Fibroblast of the conjunctiva (primary cell): ENCODE measurements around the gene MFSD1.
"Not testable (repeated sequence)": the region's sequence is repeated elsewhere in the genome, so short reads cannot be mapped to it uniquely, and the experiment has no call there.

ENCODE experiments used
- DNase-seq: peaks from one replicate; pipeline ENCODE4 v3.0.0-alpha.2; 2010; ENCODE audit warnings: low read depth

MFSD1 gene

GRCh38 chr3:158776531-158776930 is 25.3 kb upstream of the MFSD1 start:
- no peak for DNase-seq

GRCh38 chr3:158777161-158777873 is 24.5 kb upstream of the MFSD1 start:
- DNase-seq: no peak

- DNase-seq: no peak
These were observed 21.1 kb upstream of the MFSD1 start for GRCh38 chr3:158780766-158781165.

DNA sequence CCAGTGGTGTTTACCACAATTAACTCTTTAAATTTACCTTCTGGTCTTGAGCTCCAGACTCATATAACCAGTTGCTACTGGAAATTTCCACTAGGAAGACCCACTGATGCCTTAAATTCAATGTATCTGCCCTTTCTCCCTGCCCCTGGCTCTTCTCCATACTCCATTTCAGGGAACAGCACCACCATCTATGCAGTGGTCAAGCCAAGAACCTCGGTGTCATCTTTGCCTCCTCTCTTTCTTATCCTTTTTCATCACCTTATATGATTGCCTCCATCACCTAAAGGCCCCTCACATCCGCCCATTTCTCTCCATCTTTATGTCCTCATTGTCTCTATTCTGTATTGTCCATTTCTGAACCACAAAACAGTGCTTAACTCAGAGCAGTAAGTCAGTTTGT is 20.7 kb upstream of the MFSD1 start:
- DNase-seq: no peak

DNA sequence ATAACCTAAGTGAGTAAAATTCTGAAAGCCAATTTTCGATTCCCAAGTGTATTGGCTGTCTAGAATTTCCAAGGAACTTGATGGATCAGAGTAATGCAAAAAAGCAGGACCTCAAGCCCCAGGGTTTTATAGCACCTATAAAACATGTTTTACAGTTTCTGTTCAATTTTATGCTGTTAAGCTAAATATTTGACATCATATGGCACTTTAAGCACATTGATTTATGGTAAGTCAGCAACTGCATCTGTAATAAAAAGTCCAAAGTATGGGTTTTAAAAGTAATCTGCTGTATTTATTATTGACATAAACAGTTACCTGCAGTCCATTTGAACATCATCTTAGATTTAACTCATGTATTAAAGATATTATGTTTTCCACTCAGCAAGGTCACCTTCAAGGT is 20.0 kb upstream of the MFSD1 start:
- no peak for DNase-seq

- DNase-seq: no peak
These were observed 19.4 kb upstream of the MFSD1 start for GRCh38 chr3:158782283-158782989.

DNA sequence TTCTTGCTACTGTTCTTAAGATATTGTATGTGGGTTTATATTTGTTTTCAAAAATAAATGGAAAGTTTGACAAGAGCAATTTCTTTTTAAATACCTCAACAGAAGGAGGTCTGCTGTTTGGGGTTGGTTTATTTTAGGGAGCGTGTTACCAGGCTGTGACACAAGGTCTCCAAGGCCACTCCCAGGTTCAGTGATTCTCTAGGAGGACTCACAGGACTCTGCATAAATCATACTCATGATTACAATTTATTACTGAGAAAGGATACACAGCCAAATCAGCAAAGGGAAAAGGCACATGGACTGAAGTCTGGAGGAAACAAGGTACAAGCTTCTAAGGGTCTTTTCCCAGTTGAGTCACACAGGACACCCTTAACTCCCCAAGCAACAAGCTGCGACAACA is 18.8 kb upstream of the MFSD1 start:
- no peak for DNase-seq

DNA sequence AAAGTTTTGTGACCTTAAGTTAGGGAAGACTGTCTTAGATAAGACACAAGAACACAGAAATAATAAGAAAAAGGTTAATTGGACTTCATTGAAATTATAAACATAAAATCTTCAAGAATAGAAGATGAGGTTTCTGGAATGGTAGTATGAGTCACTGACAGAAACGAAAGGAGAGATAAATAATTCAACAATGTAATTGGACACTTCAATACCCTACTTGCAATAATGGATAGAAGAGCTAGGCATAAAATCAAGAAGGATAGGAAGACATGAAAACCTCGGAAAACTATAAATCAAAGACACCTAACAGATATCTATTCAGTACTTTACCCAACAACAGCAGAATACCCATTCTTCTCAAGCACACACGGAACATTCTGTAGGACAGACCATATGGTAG is 15.9 kb upstream of the MFSD1 start:
- no peak for DNase-seq

DNA sequence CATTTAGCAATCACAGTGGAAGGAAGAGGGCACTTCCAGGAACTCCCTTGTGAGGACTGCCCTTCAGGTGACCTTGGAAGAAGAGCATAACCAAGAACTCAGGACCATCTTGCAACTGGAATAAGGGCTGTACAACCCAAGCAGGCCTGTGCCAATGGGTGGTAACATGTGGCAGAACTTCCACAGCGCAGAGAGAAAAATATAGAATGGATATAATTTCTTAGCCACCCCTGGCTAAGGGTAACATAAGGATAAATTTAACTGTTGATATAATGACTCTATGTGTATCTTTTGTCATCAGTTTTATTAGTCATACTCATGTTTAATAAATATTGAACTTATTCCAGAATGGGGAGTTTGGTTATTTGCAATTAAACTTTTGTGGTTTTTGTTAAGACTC is 13.4 kb upstream of the MFSD1 start:
- no peak for DNase-seq

DNA sequence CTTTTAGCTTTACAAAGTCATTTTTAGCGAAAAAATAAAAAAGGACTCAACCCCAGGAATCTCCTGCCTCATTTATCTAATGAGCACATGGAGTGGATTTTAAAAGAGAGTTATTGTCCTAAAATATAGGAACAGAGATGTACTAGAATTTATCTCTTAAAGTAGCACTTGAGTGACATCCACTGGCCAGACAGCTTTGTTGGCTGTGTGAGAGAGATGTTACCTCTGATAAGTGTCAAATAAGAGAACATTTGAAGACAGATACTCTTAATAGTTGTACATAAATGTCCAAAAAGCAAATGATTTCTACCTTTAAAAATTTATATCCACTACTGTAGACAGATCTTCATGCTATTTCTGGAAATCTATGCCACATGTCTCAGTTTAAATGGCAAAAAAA is 12.3 kb upstream of the MFSD1 start:
- DNase-seq: peak; percentile 60

DNA sequence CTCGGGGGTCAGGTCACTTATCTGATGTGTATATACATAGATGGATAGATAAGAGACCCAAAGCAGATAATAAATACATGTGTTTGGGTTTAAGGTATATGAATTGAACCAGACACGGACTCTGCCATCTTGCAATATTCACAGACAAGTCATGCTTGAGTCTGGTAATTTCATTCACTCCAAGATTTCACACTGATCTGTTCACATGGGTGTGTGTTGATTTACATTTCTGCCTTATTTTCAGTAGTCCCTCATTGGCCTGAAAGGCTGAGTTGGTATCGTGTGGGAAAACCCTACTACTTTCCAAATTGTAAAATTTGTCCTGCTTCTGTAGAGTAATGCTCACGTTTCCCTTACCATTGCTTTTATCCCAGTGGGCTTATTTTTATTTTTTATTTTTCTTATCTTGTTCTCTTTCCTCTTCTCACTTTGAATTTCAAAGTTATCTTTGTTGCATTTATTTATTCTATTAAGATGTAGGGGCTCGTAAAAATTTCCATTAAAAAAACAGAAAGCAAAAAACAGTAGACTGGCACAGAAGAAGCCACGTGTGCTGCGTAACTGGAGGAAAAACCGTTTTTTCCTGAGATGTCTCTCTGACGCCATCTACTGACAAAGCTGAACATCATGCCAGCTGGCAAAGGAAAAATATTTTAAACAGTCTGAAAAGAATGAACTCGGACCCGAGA is 10.8 kb upstream of the MFSD1 start:
- DNase-seq: peak; percentile 75

DNA sequence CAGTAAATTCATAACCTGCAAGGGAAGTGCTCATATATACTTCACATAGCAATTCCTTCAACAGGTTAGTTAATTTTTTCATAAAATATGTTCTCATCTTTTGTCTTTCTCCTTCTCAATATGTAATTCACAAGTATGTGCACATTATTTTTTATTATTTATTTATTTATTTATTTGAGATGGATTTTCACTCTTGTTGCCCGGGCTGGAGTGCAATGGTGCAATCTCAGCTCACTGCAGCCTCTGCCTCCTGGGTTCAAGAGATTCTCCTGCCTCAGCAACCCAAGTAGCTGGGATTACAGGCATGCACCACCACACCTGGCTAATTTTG is 10.3 kb upstream of the MFSD1 start:
- DNase-seq: not testable (repeated sequence)

- peak; percentile 87 for DNase-seq
These were observed 9.1 kb upstream of the MFSD1 start for GRCh38 chr3:158792709-158793108.

- DNase-seq: no peak
These were observed 7.6 kb upstream of the MFSD1 start for GRCh38 chr3:158794206-158794605.

- peak; percentile 47 for DNase-seq
These were observed 6.8 kb upstream of the MFSD1 start for GRCh38 chr3:158794936-158795518.

DNA sequence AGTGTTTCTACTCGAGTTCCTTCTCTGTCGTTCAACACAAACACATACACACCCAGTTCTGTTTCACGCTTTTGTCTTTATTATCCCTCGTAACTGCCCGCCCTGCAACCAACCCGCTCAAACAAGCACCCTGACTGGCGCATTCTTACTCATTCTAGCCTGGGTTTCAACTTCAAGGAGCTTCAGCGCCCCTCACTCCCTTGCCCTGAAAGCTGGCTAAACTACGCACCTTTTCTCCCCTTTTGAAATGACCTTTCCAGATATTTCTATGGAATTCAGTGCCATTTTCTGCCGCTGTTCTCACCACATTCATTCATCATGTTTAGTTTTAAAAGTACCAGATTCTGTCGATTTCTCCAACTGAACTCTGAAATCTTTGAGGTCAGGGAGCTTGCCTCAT is 653 bp upstream of the MFSD1 start:
- no peak for DNase-seq

GRCh38 chr3:158802409-158803268 is 785 bp downstream of the MFSD1 start:
- DNase-seq: no peak

DNA sequence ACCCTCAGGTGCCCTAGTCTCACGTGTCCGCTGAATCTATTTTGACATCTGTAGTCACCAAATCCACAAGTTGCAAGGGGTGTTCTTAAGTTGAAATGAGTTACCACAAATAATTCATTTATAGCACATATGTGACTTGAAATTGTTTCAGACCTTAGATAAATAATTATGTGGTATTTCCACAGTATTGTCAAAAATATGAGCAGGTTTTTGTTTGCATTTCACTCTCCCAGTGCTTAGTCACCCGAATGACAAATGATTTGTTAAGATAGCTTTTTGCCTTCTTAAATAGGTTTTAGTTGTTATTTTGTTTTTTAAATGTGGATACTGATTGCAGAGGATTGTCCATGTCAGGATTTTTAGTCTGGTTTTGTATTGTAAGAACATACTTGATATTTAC is 2.6 kb downstream of the MFSD1 start:
- no peak for DNase-seq

GRCh38 chr3:158808697-158809096 is 6.8 kb downstream of the MFSD1 start:
- DNase-seq: no peak

GRCh38 chr3:158809642-158810041 is 7.8 kb downstream of the MFSD1 start:
- no peak for DNase-seq

DNA sequence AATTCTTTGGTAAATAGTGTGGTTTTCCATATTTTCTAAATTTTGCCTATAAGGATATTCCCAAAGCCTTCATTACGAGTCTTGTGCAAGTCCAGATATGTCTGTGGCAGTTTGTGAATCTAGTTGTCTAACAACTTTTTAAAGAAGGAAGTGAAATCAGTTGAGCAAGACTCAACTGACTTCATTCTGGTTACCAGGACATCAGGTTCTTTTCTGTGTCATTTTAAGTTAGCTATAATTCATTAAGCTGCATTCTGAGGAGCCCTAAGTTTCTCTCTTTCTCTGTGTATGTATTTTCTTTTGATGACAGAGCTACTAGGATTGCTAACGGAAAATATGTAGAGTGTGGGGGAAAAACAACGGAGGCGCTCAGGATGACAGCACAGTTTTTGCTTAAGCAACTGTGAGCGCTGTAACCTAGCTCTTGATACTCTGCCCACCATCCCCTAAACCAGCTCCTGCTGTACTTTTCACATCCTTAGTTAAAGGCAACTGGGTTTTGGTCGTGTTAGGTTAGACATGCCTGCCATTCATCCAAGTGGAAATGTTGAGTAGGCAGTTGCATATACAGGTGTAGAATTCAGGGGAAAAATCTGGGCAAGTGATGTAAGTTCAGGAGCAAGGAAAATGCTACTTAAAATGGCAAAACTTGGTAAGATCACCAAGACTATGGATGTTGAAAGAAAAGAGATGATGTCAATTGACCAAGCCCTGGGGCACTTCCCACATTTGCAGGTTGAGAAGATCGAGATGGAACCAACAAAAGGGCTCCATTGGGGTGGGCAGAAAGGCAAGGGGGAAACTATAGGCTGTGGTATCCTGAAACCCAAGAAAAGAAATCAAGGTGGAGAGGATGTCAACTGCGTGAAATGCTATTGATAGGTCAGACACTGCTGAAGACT is 9.2 kb downstream of the MFSD1 start:
- DNase-seq: no peak
